ENCODE data around the gene MOCS1. TPM values are rescaled to one million over a fixed set of nuclear protein-coding genes. Genes with fewer than 3 reads are reported as not detected.

The MOCS1 gene
- total RNA-seq, 1 experiment from 2014 or later = 7.8 TPM

- DNase-seq (ENCODE audit: low spot score) = no peak
Observed at GRCh38 chr6:39924283-39924682, 10.0 kb downstream of the MOCS1 start.

GRCh38 chr6:39923861-39924260 lies 10.4 kb downstream of the MOCS1 start:
- DNase-seq (ENCODE audit: low spot score) = no peak

GRCh38 chr6:39923394-39923793 lies 10.9 kb downstream of the MOCS1 start:
- DNase-seq (ENCODE audit: low spot score) = no peak

DNA sequence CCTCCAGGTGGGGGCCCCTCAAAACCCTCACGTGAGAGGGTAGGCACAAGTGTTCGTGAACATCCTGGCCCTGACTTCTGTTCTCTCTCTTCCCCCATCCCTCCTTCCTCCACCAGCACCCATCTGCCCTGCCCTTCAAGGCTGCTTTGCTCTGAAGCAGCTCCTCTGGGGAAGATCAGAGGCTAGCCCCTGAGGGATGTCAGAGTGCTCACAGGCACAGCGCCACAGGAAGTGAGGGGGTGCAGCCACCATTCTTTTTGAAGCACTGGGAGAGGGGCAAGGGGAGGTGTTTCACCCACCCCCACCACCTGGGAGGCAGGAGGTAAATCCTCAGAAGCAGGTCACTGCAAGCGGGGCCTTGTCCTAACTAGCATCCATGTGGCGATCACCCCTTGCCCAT lies 11.4 kb downstream of the MOCS1 start:
- no peak for DNase-seq (ENCODE audit: low spot score)

DNA sequence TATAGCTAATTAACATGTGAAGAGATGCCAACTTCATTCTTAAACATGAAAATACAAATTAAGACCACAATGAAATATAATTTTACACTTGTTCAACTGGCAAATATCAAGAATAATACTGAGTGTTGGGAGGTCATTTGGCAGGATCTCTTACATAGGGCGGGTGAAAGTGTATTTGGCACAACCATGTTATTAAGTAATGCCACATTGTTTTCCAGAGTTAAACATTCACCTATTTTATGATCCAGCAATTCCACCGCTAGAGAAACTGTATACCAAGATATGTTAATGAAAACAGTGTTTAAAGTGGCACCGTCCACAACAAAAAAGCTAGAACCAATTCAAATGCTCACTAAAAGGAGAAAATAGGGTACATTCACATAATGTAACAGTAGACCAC lies 14.1 kb downstream of the MOCS1 start:
- no peak for DNase-seq (ENCODE audit: low spot score)

DNA sequence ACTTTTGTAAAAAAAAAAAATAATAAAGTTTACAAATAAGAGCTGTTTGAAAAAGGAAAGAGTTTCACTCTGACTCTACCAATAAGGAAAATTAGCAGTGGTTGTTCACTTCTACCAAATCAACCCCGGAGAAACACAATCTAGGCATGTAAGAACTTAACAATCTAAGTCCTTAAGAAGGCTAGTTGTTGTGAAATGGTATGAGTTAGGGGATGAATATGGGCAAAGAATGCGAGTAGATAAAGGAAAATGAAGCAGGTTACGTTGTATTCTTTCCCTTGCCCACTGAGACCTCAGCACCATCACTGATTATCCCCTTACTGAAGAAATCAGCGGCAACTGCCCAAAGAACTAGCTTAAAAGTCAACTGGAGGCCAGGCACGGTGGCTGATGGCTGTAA lies 15.4 kb downstream of the MOCS1 start:
- no peak for DNase-seq (ENCODE audit: low spot score)

- no peak for DNase-seq (ENCODE audit: low spot score)
Observed at GRCh38 chr6:39917981-39918380, 16.3 kb downstream of the MOCS1 start.

GRCh38 chr6:39917329-39917728 lies 16.9 kb downstream of the MOCS1 start:
- no peak for DNase-seq (ENCODE audit: low spot score)

DNA sequence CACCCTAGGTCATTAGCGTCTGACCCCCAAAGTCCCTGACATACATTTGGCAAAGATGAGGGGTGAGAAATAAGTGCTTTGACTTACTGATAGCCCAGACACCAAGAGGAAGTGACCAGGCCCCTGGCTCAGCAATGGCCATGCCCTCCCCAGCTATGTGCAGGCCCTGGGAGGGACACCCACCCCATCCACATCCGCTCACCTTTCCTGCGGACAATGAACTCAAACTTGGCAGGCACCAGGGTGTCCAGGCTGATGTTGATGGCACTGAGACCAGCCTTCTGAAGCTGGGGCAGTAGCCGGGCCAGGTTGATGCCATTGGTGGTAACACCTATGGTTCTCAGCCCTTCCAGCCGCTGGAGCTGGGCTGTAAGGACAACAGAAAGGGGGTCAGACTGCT lies 18.4 kb downstream of the MOCS1 start:
- DNase-seq (ENCODE audit: low spot score) = no peak

DNA sequence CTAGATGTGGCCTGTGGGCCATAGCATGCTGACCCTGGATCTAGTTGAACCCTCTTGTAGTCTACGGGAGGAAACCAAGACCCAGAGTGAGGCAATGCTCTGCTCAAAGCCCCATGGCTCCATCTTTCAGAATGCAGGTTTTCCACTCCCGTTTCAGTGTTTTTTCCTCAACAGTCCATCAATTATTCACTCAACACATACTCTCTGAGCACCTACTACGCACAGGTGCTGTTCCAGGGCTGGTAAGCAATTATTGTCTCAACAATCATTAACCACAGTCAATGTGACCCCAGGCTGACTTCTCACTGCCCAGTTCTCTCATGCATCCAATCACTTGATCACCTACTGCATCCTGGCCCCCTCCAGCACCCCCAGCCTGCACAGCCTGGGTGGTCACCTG lies 20.0 kb downstream of the MOCS1 start:
- no peak for DNase-seq (ENCODE audit: low spot score)

- DNase-seq (ENCODE audit: low spot score) = no peak
Observed at GRCh38 chr6:39913391-39913916, 20.8 kb downstream of the MOCS1 start.

- no peak for DNase-seq (ENCODE audit: low spot score)
Observed at GRCh38 chr6:39912446-39912845, 21.8 kb downstream of the MOCS1 start.

DNA sequence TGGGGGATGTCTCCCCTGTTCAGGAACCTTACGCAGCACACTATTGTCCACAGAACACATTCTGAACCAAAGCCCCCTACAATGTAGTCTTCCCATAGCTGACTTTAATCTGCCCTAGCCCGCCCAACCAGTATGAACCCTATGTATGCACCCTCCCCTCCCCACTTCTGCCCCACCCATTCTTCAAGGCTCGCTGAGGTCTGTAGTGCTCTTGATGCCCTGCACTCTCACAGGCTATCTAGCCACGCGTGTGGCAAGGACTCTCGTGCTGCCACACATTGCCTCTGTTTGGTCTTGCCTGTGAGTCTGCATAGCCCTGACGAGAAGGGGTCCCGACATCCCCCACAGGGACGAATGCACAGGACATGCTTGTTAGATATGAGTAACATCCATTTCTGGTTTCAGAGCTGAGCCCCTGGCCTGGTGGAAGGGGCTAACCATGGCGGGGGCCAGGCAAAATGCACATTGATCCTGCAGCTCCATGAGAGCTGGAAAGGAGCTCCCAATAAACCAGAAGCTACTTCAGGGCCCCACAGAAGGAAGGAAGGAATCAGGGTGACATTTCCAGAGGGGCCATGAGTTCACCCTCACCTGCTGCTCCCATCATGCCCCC lies 22.6 kb downstream of the MOCS1 start:
- DNase-seq (ENCODE audit: low spot score) = no peak

GRCh38 chr6:39910744-39911143 lies 23.5 kb downstream of the MOCS1 start:
- no peak for DNase-seq (ENCODE audit: low spot score)

DNA sequence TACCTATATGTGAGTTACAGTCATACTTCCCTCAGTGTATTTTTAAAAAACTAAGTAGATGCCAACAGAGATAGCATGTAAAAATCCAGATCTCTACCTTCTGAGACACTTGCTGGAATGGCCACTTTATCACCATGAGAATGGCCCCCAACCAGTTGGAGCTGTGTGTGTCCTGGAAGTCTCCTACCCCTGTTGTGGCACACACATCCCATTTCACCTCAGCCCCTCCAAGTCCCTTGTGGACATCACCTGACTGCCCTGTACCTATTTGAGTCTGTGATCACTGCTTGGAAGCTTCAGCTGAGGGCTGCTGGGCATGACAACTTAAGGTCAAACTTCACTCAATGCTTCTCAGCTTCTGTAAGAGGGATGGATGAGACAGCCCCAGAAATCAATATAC lies 24.1 kb downstream of the MOCS1 start:
- no peak for DNase-seq (ENCODE audit: low spot score)

- no peak for DNase-seq (ENCODE audit: low spot score)
Observed at GRCh38 chr6:39909701-39910100, 24.6 kb downstream of the MOCS1 start.

- DNase-seq (ENCODE audit: low spot score) = no peak
Observed at GRCh38 chr6:39908838-39909583, 25.3 kb downstream of the MOCS1 start.

DNA sequence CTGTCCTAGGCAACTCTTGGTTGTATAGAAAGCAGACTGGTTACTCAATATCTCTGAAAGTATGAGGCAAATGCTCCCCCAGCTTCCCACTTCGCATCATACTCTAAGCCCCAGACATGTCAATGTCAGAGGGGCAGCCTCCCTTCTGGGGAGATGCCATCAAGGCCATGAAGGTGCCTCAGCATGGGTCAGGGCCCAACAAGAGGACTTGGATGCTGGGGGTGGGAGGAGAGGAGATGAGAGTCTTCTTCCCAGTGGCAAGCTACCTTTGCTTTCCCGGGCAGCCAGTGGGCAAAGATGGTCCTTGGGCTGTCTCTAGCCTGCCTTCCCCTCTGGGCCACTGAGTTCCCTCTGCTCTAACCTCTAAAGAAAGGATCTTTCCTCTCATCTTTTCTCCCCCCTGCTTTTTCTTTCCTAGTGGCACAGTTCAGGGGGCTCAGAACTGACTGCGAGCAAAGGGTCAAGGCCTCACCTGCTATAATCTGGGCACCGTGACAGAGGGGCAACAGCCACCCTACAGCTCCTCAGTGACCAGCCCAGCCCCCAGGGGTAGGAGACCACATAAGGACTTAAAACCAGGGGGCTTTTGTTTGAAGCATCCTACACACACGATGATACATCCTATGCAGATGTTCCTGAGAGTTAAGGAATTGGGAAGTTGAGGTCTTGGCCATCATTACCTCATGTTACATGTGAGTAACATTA lies 26.2 kb downstream of the MOCS1 start:
- no peak for DNase-seq (ENCODE audit: low spot score)

GRCh38 chr6:39906318-39906761 lies 27.9 kb downstream of the MOCS1 start:
- no peak for DNase-seq (ENCODE audit: low spot score)

- no peak for DNase-seq (ENCODE audit: low spot score)
Observed at GRCh38 chr6:39905640-39905975, 28.7 kb downstream of the MOCS1 start.

- no peak for DNase-seq (ENCODE audit: low spot score)
Observed at GRCh38 chr6:39904946-39905639, 29.2 kb downstream of the MOCS1 start.

- DNase-seq (ENCODE audit: low spot score) = no peak
Observed at GRCh38 chr6:39903656-39904055, 30.6 kb downstream of the MOCS1 start.

All from H4 (cell line).